GM21447 (cell line): Measurements from ENCODE around the gene DNAH7.

Experiments
- ATAC-seq: cut with Tn5 transposase; IDR thresholded peaks from one replicate; pipeline ENCODE4 v1.9.1; 2021; ENCODE audit not compliant: unreplicated experiment

The DNAH7 gene

GRCh38 chr2:195871326-195871725, 197.3 kb downstream of the DNAH7 start:
- ATAC-seq: no peak

GRCh38 chr2:195864316-195864715, 204.3 kb downstream of the DNAH7 start:
- ATAC-seq: no peak

GRCh38 chr2:195863564-195863963, 205.1 kb downstream of the DNAH7 start:
- no peak for ATAC-seq

- no peak for ATAC-seq
These were observed 205.5 kb downstream of the DNAH7 start for GRCh38 chr2:195863121-195863520.

GRCh38 chr2:195861821-195862220, 206.8 kb downstream of the DNAH7 start:
- no peak for ATAC-seq

GRCh38 chr2:195859513-195859912, 209.1 kb downstream of the DNAH7 start:
- no peak for ATAC-seq

- ATAC-seq: no peak
These were observed 211.5 kb downstream of the DNAH7 start for GRCh38 chr2:195857132-195857531.

- no peak for ATAC-seq
These were observed 217.9 kb downstream of the DNAH7 start for GRCh38 chr2:195850764-195851163.

GRCh38 chr2:195848119-195848899, 220.3 kb downstream of the DNAH7 start:
- ATAC-seq: no peak

GRCh38 chr2:195842932-195843331, 225.7 kb downstream of the DNAH7 start:
- ATAC-seq: no peak

- no peak for ATAC-seq
These were observed 230.6 kb downstream of the DNAH7 start for GRCh38 chr2:195838002-195838401.

- no peak for ATAC-seq
These were observed 232.6 kb downstream of the DNAH7 start for GRCh38 chr2:195836002-195836401.

GRCh38 chr2:195834836-195835235, 233.8 kb downstream of the DNAH7 start:
- ATAC-seq: no peak

GRCh38 chr2:195830968-195831950, 237.4 kb downstream of the DNAH7 start:
- ATAC-seq: no peak

GRCh38 chr2:195824478-195824877, 244.2 kb downstream of the DNAH7 start:
- ATAC-seq: no peak

GRCh38 chr2:195823206-195823605, 245.4 kb downstream of the DNAH7 start:
- ATAC-seq: no peak

- ATAC-seq: no peak
These were observed 247.1 kb downstream of the DNAH7 start for GRCh38 chr2:195821566-195821932.

GRCh38 chr2:195820867-195821565, 247.6 kb downstream of the DNAH7 start:
- ATAC-seq: no peak

GRCh38 chr2:195820373-195820772, 248.3 kb downstream of the DNAH7 start:
- no peak for ATAC-seq

- ATAC-seq: no peak
These were observed 249.4 kb downstream of the DNAH7 start for GRCh38 chr2:195819276-195819675.

- no peak for ATAC-seq
These were observed 250.1 kb downstream of the DNAH7 start for GRCh38 chr2:195818526-195818925.
